Smooth muscle cell (in vitro differentiated cells): ENCODE data around the gene STOML1. TPM values are rescaled to one million over a fixed set of nuclear protein-coding genes. Genes with fewer than 3 reads are reported as not detected.
A peak's percentile ranks its signal among the peaks of the same experiment; 100 is the strongest.

Source experiments
- DNase-seq: peaks from one replicate; lab custom pipeline; 2025; ENCODE audit not compliant: unreplicated experiment; lab: John Stamatoyannopoulos, UW
- H2AFZ ChIP-seq: fragments of 200-600 bp; sonication (generic); 2 replicates; pipeline ENCODE4 v1.6.0; 2016; ENCODE audit warnings: antibody characterized with exemption, low read depth, mild to moderate bottlenecking
- H3F3A ChIP-seq: fragments of 200-600 bp; sonication (generic); 2 replicates; pipeline ENCODE4 v1.6.0; 2017; ENCODE audit warnings: antibody characterized with exemption, low read depth
- H3K27ac ChIP-seq: fragments of 200-600 bp; sonication (generic); 2 replicates; pipeline ENCODE4 v1.5.1; 2016; ENCODE audit warnings: low read depth, mild to moderate bottlenecking
- H3K27me3 ChIP-seq: fragments of 200-600 bp; sonication (generic); 2 replicates; pipeline ENCODE4 v1.6.1; 2016; ENCODE audit warnings: low read depth, mild to moderate bottlenecking
- H3K36me3 ChIP-seq: fragments of 200-600 bp; sonication (generic); 2 replicates; pipeline ENCODE4 v1.5.1; 2016; ENCODE audit warnings: low read depth
- H3K4me1 ChIP-seq: fragments of 200-600 bp; sonication (generic); 2 replicates; pipeline ENCODE4 v1.5.1; 2016; ENCODE audit warnings: low read depth
- H3K4me2 ChIP-seq: fragments of 200-600 bp; sonication (generic); 2 replicates; pipeline ENCODE4 v1.6.0; 2016; ENCODE audit warnings: mild to moderate bottlenecking
- H3K4me3 ChIP-seq: fragments of 200-600 bp; sonication (generic); 2 replicates; pipeline ENCODE4 v1.5.1; 2016; ENCODE audit warnings: mild to moderate bottlenecking
- H3K79me2 ChIP-seq: fragments of 200-600 bp; sonication (generic); 2 replicates; pipeline ENCODE4 v1.6.0; 2016; ENCODE audit warnings: low read depth, mild to moderate bottlenecking
- H3K9ac ChIP-seq: fragments of 200-600 bp; sonication (generic); 2 replicates; pipeline ENCODE4 v1.6.0; 2016; ENCODE audit warnings: low read depth
- H3K9me3 ChIP-seq: fragments of 200-600 bp; sonication (generic); replicated peaks from 2 replicates; pipeline ENCODE4 v1.5.1; 2016; ENCODE audit warnings: low read depth
- H4K20me1 ChIP-seq: fragments of 200-600 bp; sonication (generic); 2 replicates; pipeline ENCODE4 v1.6.0; 2016; ENCODE audit warnings: low read depth
- CTCF ChIP-seq: fragments of 200-600 bp; sonication (generic); IDR thresholded peaks from 2 replicates; pipeline ENCODE4 v1.5.1; 2017; ENCODE audit warnings: borderline replicate concordance, mild to moderate bottlenecking, antibody characterized with exemption; ENCODE audit not compliant: insufficient read depth, poor library complexity, severe bottlenecking
- WGBS: methylation state at CpG from one replicate; pipeline ENCODE4 v1.1.7; 2016; ENCODE audit warnings: low lambda C conversion rate; 5-methylcytosine and 5-hydroxymethylcytosine counted together
- polyA plus RNA-seq: library from polyadenylated mRNA; unstranded; fragments of >200 nt; fragmentation: Nextera tagmentation; extraction: Ambion mirVana; gene quantifications from 2 replicates; pipeline ENCODE4 v1.2.1, GENCODE V29; 2016
- total RNA-seq: library from RNA; depleted of rRNA; stranded (reverse); fragments of >200 nt; gene quantifications from 2 replicates; pipeline ENCODE4 v1.2.3, GENCODE V29; 2014

STOML1 gene
- total and polyA plus RNA-seq, 2 experiments from 2014 or later, result 12.4 to 27.5 TPM

GRCh38 chr15:73954188-73955145 lies 37.6 kb downstream of the STOML1 start:
- H3K4me1 ChIP-seq, result peaks cover 15% of the 10 kb centered on the region
- no peak overlapping the region for H3K27ac ChIP-seq
- H4K20me1 ChIP-seq, result no peaks in the 10 kb centered on the region
- WGBS, result 91% methylated on average over 27 of the region's 27 CpGs
- H3K9ac ChIP-seq, result no peak overlapping the region
- H3K79me2 ChIP-seq, result no peaks in the 10 kb centered on the region
- H3K9me3 ChIP-seq, result no peaks in the 10 kb centered on the region
- no peak for DNase-seq
- peaks cover 12% of the 10 kb centered on the region for H3F3A ChIP-seq
- H3K4me3 ChIP-seq, result no peak overlapping the region
- no peak overlapping the region for H2AFZ ChIP-seq
- no peaks in the 10 kb centered on the region for H3K36me3 ChIP-seq
- TF ChIP-seq CTCF, result no peak
- H3K27me3 ChIP-seq, result no peaks in the 10 kb centered on the region
- no peak overlapping the region for H3K4me2 ChIP-seq

- DNase-seq, result no peak
- Histone ChIP-seq H3K9me3 (no peaks in the 10 kb centered on the region), H3K4me2 (no peak overlapping the region), H3K27ac (peak overlapping the region; percentile 86), H3K9ac (no peak overlapping the region), H3K36me3 (no peaks in the 10 kb centered on the region), H4K20me1 (no peaks in the 10 kb centered on the region), H3K27me3 (no peaks in the 10 kb centered on the region), H3F3A (peaks cover 12% of the 10 kb centered on the region), H3K4me1 (peaks cover 15% of the 10 kb centered on the region), H2AFZ (no peak overlapping the region), H3K4me3 (no peak overlapping the region), H3K79me2 (no peaks in the 10 kb centered on the region)
- 86% methylated on average over 10 of the region's 10 CpGs for WGBS
- no peak for TF ChIP-seq CTCF
Measured at GRCh38 chr15:73952913-73953750, 39.0 kb downstream of the STOML1 start.

- H3K9ac ChIP-seq, result peak overlapping the region; percentile 61
- no peaks in the 10 kb centered on the region for H4K20me1 ChIP-seq
- peak overlapping the region; percentile 58 for H3K4me2 ChIP-seq
- H3F3A ChIP-seq, result peaks cover 12% of the 10 kb centered on the region
- no peaks in the 10 kb centered on the region for H3K9me3 ChIP-seq
- TF ChIP-seq CTCF, result no peak
- H3K4me1 ChIP-seq, result peaks cover 15% of the 10 kb centered on the region
- H3K36me3 ChIP-seq, result no peaks in the 10 kb centered on the region
- H2AFZ ChIP-seq, result no peak overlapping the region
- DNase-seq, result no peak
- H3K27ac ChIP-seq, result peak overlapping the region; percentile 86
- no peaks in the 10 kb centered on the region for H3K27me3 ChIP-seq
- H3K79me2 ChIP-seq, result no peaks in the 10 kb centered on the region
- no peak overlapping the region for H3K4me3 ChIP-seq
- WGBS, result 88% methylated on average over 18 of the region's 21 CpGs
Measured at GRCh38 chr15:73952171-73952912, 39.8 kb downstream of the STOML1 start.
